Measurements from ENCODE around the gene PRAC2. TPM values are rescaled to one million over a fixed set of nuclear protein-coding genes. Genes with fewer than 3 reads are reported as not detected.
A peak's percentile ranks its signal among the peaks of the same experiment; 100 is the strongest.

Gene PRAC2
- total RNA-seq, 1 experiment from 2014 or later: not detected

DNA sequence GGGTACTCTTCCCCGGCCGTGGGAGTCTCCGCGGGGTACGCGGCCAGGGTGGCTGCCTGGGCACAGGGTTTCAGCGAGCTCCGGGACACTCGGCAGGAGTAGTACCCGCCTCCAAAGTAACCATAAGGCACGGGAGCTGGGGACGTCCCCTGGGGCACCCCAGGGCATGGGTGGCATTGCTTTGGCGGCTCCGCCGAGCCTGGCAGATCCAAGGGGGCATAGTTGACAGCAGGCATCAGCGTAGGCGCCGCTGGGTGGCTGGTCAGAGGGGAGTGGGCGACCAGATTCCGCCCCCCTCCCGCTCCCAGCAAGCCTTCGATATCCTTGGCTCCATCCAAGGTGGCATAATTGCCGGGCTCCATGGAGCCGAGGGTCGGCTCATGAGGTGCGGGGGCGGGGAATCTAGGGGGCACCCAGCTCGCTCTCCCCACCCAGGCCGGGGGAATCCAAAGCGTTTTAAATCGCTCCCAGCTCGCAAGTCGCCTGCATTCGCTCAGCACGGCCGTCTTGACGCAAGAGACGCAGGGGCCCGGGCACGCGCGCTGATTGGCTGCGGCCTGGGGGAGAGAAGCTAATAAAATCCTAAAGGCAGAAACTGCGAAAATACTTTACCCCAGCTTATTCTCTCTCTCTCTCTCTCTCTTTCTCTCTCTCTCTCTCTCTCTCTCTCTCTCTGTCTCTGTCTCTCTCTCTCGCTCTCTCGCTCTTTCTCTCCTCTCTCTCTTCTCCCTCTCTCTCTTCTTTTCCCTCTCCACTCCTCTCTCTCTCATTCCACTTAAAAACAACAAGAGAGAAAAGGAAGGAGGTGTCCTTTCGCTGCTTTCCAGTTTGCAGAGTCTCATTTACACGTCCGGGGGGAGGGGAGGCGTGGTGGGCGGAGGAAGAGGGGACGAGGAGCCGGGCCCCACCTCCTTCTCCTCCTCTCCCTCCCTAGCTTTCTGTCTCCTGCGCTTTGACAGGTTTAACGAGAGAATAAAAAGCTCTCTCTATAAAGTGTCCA is 5.5 kb downstream of the PRAC2 start, which contains the start of gene HOXB13:
Gene HOXB13 (minus strand): TSS at position 519 of the 1,000 bp plus-strand sequence. CDS start 157 bp downstream, at position 362.
- BruUV-seq (replicated peaks): no TSS peak
- peak; percentile 70 for DNase-seq
- Mint-ChIP-seq H3K27me3 (ENCODE audit: unreplicated experiment) (peaks cover 76% of the 10 kb centered on the region), H3K9me3 (ENCODE audit: low read depth, unreplicated experiment) (no peaks in the 10 kb centered on the region), H3K4me1 (ENCODE audit: low read depth, unreplicated experiment) (peaks cover 26% of the 10 kb centered on the region), H3K27ac (ENCODE audit: unreplicated experiment) (peak within 1 kb of the TSS; percentile 57), H3K4me3 (ENCODE audit: low read depth, unreplicated experiment) (peak within 1 kb of the TSS; percentile 70), H3K36me3 (ENCODE audit: insufficient read depth, unreplicated experiment) (peaks cover 14% of the 10 kb centered on the region)
- TF ChIP-seq, protein P1, sequence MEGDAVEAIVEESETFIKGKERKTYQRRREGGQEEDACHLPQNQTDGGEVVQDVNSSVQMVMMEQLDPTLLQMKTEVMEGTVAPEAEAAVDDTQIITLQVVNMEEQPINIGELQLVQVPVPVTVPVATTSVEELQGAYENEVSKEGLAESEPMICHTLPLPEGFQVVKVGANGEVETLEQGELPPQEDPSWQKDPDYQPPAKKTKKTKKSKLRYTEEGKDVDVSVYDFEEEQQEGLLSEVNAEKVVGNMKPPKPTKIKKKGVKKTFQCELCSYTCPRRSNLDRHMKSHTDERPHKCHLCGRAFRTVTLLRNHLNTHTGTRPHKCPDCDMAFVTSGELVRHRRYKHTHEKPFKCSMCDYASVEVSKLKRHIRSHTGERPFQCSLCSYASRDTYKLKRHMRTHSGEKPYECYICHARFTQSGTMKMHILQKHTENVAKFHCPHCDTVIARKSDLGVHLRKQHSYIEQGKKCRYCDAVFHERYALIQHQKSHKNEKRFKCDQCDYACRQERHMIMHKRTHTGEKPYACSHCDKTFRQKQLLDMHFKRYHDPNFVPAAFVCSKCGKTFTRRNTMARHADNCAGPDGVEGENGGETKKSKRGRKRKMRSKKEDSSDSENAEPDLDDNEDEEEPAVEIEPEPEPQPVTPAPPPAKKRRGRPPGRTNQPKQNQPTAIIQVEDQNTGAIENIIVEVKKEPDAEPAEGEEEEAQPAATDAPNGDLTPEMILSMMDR (IDR thresholded peaks at IDR 0.05; ENCODE audit: unreplicated experiment): no peak
- intact Hi-C loops (cut with micrococcal nuclease; ENCODE audit: unreplicated experiment): loop anchor here (1.0 kb wide), 1 partner anchor 150 kb away; no protein-coding TSS in a partner anchor
- CTCF ChIA-PET: interaction anchor here (0.6 to 2.2 kb wide), 14 partner anchors 10 to 304 kb away, joined by 3 to 14 read pairs (median 4); no protein-coding TSS in a partner anchor

GRCh38 chr17:48729335-48730239 is 6.6 kb downstream of the PRAC2 start:
- Mint-ChIP-seq H3K4me3 (ENCODE audit: low read depth, unreplicated experiment) (peak overlapping the region; percentile 70), H3K27me3 (ENCODE audit: unreplicated experiment) (peaks cover 76% of the 10 kb centered on the region), H3K4me1 (ENCODE audit: low read depth, unreplicated experiment) (peaks cover 20% of the 10 kb centered on the region), H3K9me3 (ENCODE audit: low read depth, unreplicated experiment) (no peaks in the 10 kb centered on the region), H3K27ac (ENCODE audit: unreplicated experiment) (no peak overlapping the region), H3K36me3 (ENCODE audit: insufficient read depth, unreplicated experiment) (peaks cover 10% of the 10 kb centered on the region)
- intact Hi-C loops (cut with micrococcal nuclease; ENCODE audit: unreplicated experiment): no loop called here
- CTCF ChIA-PET: interaction anchor here (1.5 to 2.2 kb wide), 3 partner anchors 14 to 149 kb away, joined by 4 to 14 read pairs (median 8); no protein-coding TSS in a partner anchor
- no TSS peak for BruUV-seq (replicated peaks)
- TF ChIP-seq, protein P1 (IDR thresholded peaks at IDR 0.05; ENCODE audit: unreplicated experiment): no peak
- no peak for DNase-seq

GRCh38 chr17:48730240-48730550 is 7.2 kb downstream of the PRAC2 start:
- H3K27ac Mint-ChIP-seq (ENCODE audit: unreplicated experiment): no peak overlapping the region
- DNase-seq: no peak
- CTCF ChIA-PET: interaction anchor here (0.7 kb wide), 1 partner anchor 82 kb away, joined by 6 read pairs; no protein-coding TSS in a partner anchor
- TF ChIP-seq, protein P1 (IDR thresholded peaks at IDR 0.05; ENCODE audit: unreplicated experiment): no peak
- H3K4me1 Mint-ChIP-seq (ENCODE audit: low read depth, unreplicated experiment): peaks cover 20% of the 10 kb centered on the region
- intact Hi-C loops (cut with micrococcal nuclease; ENCODE audit: unreplicated experiment): no loop called here
- peaks cover 10% of the 10 kb centered on the region for H3K36me3 Mint-ChIP-seq (ENCODE audit: insufficient read depth, unreplicated experiment)
- no TSS peak for BruUV-seq (replicated peaks)
- H3K9me3 Mint-ChIP-seq (ENCODE audit: low read depth, unreplicated experiment): no peaks in the 10 kb centered on the region
- peaks cover 79% of the 10 kb centered on the region for H3K27me3 Mint-ChIP-seq (ENCODE audit: unreplicated experiment)
- no peak overlapping the region for H3K4me3 Mint-ChIP-seq (ENCODE audit: low read depth, unreplicated experiment)

DNA sequence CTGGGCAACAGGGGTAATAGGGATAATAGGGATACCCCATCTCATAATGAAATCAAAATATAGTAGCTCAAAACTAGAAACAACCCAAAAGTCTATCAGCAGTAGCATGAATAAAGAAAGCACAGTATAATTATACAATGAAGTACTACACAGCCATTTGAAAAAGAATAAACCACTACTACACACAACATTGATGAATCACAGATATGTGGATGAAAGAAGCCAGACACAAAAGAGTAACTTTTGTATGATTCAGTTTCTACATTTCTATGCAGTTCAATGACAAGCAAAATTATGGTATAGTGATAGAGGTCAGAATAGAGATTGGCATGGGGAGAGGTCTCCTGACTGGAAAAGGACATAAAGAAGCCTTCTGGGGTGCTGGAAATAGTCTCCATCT is 8.4 kb downstream of the PRAC2 start:
- no peak for DNase-seq
- Mint-ChIP-seq H3K9me3 (ENCODE audit: low read depth, unreplicated experiment) (no peaks in the 10 kb centered on the region), H3K4me3 (ENCODE audit: low read depth, unreplicated experiment) (no peak overlapping the region), H3K27me3 (ENCODE audit: unreplicated experiment) (peaks cover 90% of the 10 kb centered on the region), H3K36me3 (ENCODE audit: insufficient read depth, unreplicated experiment) (peaks cover 10% of the 10 kb centered on the region), H3K4me1 (ENCODE audit: low read depth, unreplicated experiment) (peaks cover 20% of the 10 kb centered on the region), H3K27ac (ENCODE audit: unreplicated experiment) (no peak overlapping the region)
- intact Hi-C loops (cut with micrococcal nuclease; ENCODE audit: unreplicated experiment): no loop called here
- BruUV-seq (replicated peaks): no TSS peak
- TF ChIP-seq, protein P1 (IDR thresholded peaks at IDR 0.05; ENCODE audit: unreplicated experiment): no peak
- CTCF ChIA-PET: interaction anchor here (0.5 kb wide), 1 partner anchor 1575 kb away, joined by 7 read pairs; no protein-coding TSS in a partner anchor

Data from Calu3 (cell line).